Upper lobe of left lung (tissue), 6 donors: ENCODE measurements around the gene CCDC88B. TPM values are rescaled to one million over a fixed set of nuclear protein-coding genes. Genes with fewer than 3 reads are reported as not detected.

Source experiments
- ATAC-seq, 2 donors: fragments of 200-7000 bp; cut with Tn5 transposase; one replicate each; pipeline ENCODE4 v1.9.1; 2022; ENCODE audit warnings: mild to moderate bottlenecking in 2 of 2, moderate library complexity in 2 of 2; ENCODE audit not compliant: low FRiP score in 2 of 2
- DNase-seq, 2 donors: peaks; one replicate each; pipeline ENCODE4 v3.0.0-alpha.2; 2019 to 2020
- H3K27ac ChIP-seq, 4 donors: fragments of 200-600 bp; sonication (generic); one replicate each; pipeline ENCODE4 v1.5.1; 2016 to 2019
- H3K27me3 ChIP-seq, 4 donors: fragments of 200-600 bp; sonication (generic); one replicate each; pipeline ENCODE4 v1.5.1; 2017 to 2019
- H3K36me3 ChIP-seq, 4 donors: fragments of 200-600 bp; sonication (generic); one replicate each; pipeline ENCODE4 v1.5.1; 2016 to 2019
- H3K4me1 ChIP-seq, 4 donors: fragments of 200-600 bp; sonication (generic); one replicate each; pipeline ENCODE4 v1.5.1; 2018 to 2019
- H3K4me3 ChIP-seq, 4 donors: fragments of 200-600 bp; sonication (generic); one replicate each; pipeline ENCODE4 v1.5.1; 2017 to 2019; ENCODE audit warnings: mild to moderate bottlenecking in 2 of 4, moderate library complexity in 1 of 4
- H3K9me3 ChIP-seq, 4 donors: fragments of 200-600 bp; sonication (generic); one replicate each; pipeline ENCODE4 v1.5.1; 2018 to 2019
- EP300 ChIP-seq, 4 donors: sonication (generic); formaldehyde crosslinking; IDR thresholded peaks; one replicate each; pipeline ENCODE4 v1.5.1; 2017; ENCODE audit warnings: antibody characterized with exemption in 4 of 4, control low read depth in 2 of 4
- POLR2A ChIP-seq, 4 donors: fragments of 450-650 bp; IDR thresholded peaks; one replicate each; pipeline ENCODE4 v1.5.1; 2016 to 2017; ENCODE audit warnings: antibody characterized with exemption in 4 of 4, mild to moderate bottlenecking in 2 of 4
- POLR2AphosphoS5 ChIP-seq, 2 donors: sonication (generic); formaldehyde crosslinking; IDR thresholded peaks; one replicate each; pipeline ENCODE4 v1.5.1; 2017; ENCODE audit warnings: antibody characterized with exemption in 2 of 2
- WGBS, 2 donors: methylation state at CpG; one replicate each; pipeline ENCODE4 v1.1.5; 2017 to 2018; 5-methylcytosine and 5-hydroxymethylcytosine counted together
- total RNA-seq, 6 donors: library from RNA; depleted of rRNA in 4 of 6; stranded (reverse); fragments of >200 nt in 4 of 6; gene quantifications; one replicate each; pipeline versions ENCODE4 v1.1.0 to v1.2.1, GENCODE V29; 2016 to 2021
- TF ChIP-seq, protein P1 (sequence below), 6 experiments: fragments of 450-650 bp in 4 of 6; fragments of 200-600 bp in 2 of 6; sonication (generic) in 2 of 6; IDR thresholded peaks; one replicate each; pipeline ENCODE4 v1.5.1; 2016 to 2019; ENCODE audit warnings: antibody characterized with exemption in 6 of 6
- donor health status: DM: no; HTN: no; CAD: no; lungs with moderate emphysema.
- donor health status: DM: no; HTN: yes; CAD: no; lungs with severe emphysema.

CCDC88B gene
- total RNA-seq, 6 donors from 2014 or later = 12.6 to 138 (median 37.2) TPM

- peaks cover 18 to 47% (median 28%) of the 10 kb centered on the region in 4 donors for H3K4me1 ChIP-seq
- TF ChIP-seq, protein P1, sequence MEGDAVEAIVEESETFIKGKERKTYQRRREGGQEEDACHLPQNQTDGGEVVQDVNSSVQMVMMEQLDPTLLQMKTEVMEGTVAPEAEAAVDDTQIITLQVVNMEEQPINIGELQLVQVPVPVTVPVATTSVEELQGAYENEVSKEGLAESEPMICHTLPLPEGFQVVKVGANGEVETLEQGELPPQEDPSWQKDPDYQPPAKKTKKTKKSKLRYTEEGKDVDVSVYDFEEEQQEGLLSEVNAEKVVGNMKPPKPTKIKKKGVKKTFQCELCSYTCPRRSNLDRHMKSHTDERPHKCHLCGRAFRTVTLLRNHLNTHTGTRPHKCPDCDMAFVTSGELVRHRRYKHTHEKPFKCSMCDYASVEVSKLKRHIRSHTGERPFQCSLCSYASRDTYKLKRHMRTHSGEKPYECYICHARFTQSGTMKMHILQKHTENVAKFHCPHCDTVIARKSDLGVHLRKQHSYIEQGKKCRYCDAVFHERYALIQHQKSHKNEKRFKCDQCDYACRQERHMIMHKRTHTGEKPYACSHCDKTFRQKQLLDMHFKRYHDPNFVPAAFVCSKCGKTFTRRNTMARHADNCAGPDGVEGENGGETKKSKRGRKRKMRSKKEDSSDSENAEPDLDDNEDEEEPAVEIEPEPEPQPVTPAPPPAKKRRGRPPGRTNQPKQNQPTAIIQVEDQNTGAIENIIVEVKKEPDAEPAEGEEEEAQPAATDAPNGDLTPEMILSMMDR (IDR thresholded peaks at IDR 0.05) = peak in 2 of 6 experiments; percentile 31 to 50
- no peak for TF ChIP-seq POLR2AphosphoS5 (IDR thresholded peaks at IDR 0.05)
- DNase-seq (no peak), ATAC-seq (no peak)
- 6 to 16% methylated on average over 10 to 32 of the region's 32 CpGs for WGBS, 2 donors
- no peaks in the 10 kb centered on the region for H3K9me3 ChIP-seq
- H3K4me3 ChIP-seq = peak overlapping the region; percentile 66 to 91 (median 74)
- H3K27ac ChIP-seq = peak overlapping the region; percentile 90 to 98 (median 94)
- H3K36me3 ChIP-seq = peaks cover 7 to 38% (median 25%) of the 10 kb centered on the region in 4 donors
- no peaks in the 10 kb centered on the region for H3K27me3 ChIP-seq
Observed at GRCh38 chr11:64316672-64317324, 23.2 kb upstream of the CCDC88B start.

DNA sequence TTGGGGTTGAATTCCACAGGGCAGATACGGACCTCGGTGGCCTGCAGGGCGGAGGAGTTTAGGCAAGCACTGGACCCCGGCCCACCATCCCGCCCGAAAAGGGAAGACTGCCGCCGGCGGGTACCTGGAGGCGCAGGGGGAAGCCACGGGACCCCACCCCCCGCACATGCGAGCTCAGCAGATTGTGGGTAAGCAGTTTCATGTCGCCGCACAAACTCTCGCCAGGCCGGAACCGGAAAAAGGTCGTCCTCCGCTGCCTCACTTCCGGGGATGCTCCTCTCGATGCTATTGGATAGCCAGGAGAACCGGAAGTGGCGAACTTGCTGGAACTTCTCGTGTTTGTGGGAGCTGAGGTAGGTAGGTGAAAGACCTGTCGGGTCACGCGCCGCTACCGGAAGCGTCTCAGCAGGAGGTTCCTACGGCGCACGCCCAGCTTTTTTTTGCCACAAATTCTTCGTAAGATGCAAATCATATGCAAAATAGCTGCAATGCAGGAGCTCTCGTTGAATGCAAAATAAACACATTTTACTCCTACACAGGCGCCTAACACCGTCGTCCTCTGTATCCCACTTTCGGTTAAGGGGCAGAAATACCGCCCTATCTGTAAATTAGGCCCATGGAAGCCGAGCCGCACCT is 22.6 kb upstream of the CCDC88B start, which contains the start of gene TRMT112:
Gene TRMT112 (minus strand): TSS at position 235 of the 636 bp plus-strand sequence. CDS start 33 bp downstream, at position 202.
- Histone ChIP-seq H3K36me3 (peaks cover 7 to 41% (median 27%) of the 10 kb centered on the region in 4 donors), H3K4me3 (peak within 1 kb of the TSS; percentile 66 to 91 (median 74)), H3K27ac (peak within 1 kb of the TSS; percentile 90 to 98 (median 94)), H3K4me1 (peaks cover 18 to 50% (median 33%) of the 10 kb centered on the region in 4 donors), H3K9me3 (no peaks in the 10 kb centered on the region), H3K27me3 (no peaks in the 10 kb centered on the region)
- peak; percentile 91 to 98 for DNase-seq
- 0 to 1% methylated on average over 21 to 43 of the region's 43 CpGs for WGBS, 2 donors
- peak; percentile 89 to 90 for ATAC-seq
- TF ChIP-seq EP300 (IDR thresholded peaks at IDR 0.05) (peak in 2 of 4 donors; percentile 26 to 92), POLR2A (IDR thresholded peaks at IDR 0.05) (peak in 3 of 4 donors; percentile 63 to 87 (median 74)), POLR2AphosphoS5 (IDR thresholded peaks at IDR 0.05) (peak; percentile 90 to 98)
- TF ChIP-seq, protein P1 (IDR thresholded peaks at IDR 0.05) = no peak

- H3K27ac ChIP-seq = peak within 1 kb of the TSS; percentile 90 to 98 (median 94)
- TF ChIP-seq, protein P1 (IDR thresholded peaks at IDR 0.05) = peak in 5 of 6 experiments; percentile 51 to 90 (median 58)
- TF ChIP-seq EP300 (IDR thresholded peaks at IDR 0.05) (peak in 1 of 4 donors; percentile 4), POLR2A (IDR thresholded peaks at IDR 0.05) (peak in 3 of 4 donors; percentile 73 to 94 (median 89)), POLR2AphosphoS5 (IDR thresholded peaks at IDR 0.05) (peak; percentile 66 to 90)
- H3K36me3 ChIP-seq = peaks cover 7 to 41% (median 33%) of the 10 kb centered on the region in 4 donors
- peak within 1 kb of the TSS; percentile 66 to 91 (median 74) for H3K4me3 ChIP-seq
- H3K4me1 ChIP-seq = peaks cover 23 to 57% (median 41%) of the 10 kb centered on the region in 4 donors
- no peaks in the 10 kb centered on the region for H3K9me3 ChIP-seq
- 0 to 1% methylated on average over 23 to 56 of the region's 61 CpGs for WGBS, 2 donors
- H3K27me3 ChIP-seq = no peaks in the 10 kb centered on the region
- DNase-seq (peak; percentile 98), ATAC-seq (peak; percentile 95 to 96)
Observed at GRCh38 chr11:64317961-64318765, 21.8 kb upstream of the CCDC88B start, which contains the start of gene PRDX5. Gene PRDX5, plus strand, starts transcription at chr11:64318121. Its CDS starts 95 bp downstream, at chr11:64318216.
